CD4-positive, alpha-beta T cell treated with Interleukin-21 for 1 hour (primary cell): ENCODE measurements around the gene APH1B.

ENCODE experiments used
- DNase-seq: peaks from one replicate; pipeline ENCODE4 v3.0.0-alpha.2; 2020

APH1B gene

DNA sequence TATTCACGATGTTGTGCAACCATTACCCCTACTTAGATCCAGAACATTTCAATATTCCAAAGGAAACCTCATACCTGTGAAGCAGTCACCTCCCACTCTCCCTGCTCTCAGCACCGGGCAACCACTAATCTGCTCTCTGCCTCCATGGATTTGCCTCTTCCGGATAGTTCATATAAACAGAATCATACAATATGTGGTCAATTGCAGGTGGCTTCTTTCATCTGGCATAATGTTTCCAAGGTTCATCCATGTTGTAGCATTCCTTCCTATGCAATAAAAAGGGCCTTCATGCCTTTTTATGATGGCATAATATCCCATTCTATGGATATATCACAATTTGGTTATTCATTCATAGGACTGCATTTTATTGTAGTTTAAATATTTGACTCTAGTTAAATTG is 80.3 kb downstream of the APH1B start:
- DNase-seq = no peak

DNA sequence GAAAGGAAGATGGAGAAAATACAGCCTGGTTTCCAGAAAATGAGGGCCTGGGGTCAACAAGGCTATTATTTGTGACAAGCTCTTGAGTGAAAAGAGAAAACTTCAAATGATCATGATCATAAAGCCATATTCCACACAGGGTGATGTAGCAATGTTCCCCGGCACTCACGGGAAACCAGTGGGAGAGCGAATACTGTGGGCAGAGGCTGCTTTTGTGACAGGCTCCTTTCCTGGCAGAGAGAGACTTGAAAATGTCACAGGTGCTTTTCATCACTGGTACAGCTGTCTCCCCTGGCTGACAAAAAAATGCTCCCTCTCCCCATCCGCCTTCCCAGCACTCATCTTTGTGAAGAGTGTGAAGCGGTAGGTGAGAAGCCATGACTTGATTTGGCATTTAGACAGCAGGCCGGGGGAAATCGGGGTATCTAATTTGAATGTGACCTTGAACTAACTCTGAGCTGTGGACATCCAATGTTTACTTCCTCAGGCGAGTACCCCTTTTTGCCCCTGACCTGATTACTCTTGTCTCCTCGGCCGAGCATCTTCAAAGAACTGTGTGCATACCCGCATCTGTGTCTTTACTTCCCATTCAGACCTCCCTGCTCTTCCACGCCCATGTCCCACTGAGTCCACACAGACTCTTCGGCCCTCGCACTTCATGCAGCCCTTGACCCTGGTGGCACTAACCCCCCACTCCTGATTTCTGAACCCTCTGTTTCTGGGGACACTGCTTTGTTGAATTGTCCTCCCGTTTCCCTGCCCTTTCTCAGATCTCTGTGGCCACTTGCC is 81.0 kb downstream of the APH1B start:
- no peak for DNase-seq
